Suprapubic skin (tissue), 3 donors: ENCODE measurements around the gene RSRC1.

Experiments
- CTCF ChIP-seq, 2 donors: fragments of 200-600 bp in 1 of 2; fragments of 450-650 bp in 1 of 2; sonication (generic) in 1 of 2; IDR thresholded peaks; one replicate each; pipeline ENCODE4 v1.5.1; 2016 to 2019; ENCODE audit warnings: antibody characterized with exemption in 2 of 2, mild to moderate bottlenecking in 1 of 2, moderate library complexity in 1 of 2
- POLR2AphosphoS5 ChIP-seq, 3 donors: sonication (generic); formaldehyde crosslinking; IDR thresholded peaks; one replicate each; pipeline ENCODE4 v1.6.1; 2017; ENCODE audit warnings: antibody characterized with exemption in 3 of 3

- no peak for TF ChIP-seq CTCF (IDR thresholded peaks at IDR 0.05)
- no peak for TF ChIP-seq POLR2AphosphoS5 (IDR thresholded peaks at IDR 0.05)
Observed at GRCh38 chr3:158382479-158382878, 272.6 kb downstream of the RSRC1 start.
